Measurements from ENCODE around the gene TDRD7.

Gene TDRD7

DNA sequence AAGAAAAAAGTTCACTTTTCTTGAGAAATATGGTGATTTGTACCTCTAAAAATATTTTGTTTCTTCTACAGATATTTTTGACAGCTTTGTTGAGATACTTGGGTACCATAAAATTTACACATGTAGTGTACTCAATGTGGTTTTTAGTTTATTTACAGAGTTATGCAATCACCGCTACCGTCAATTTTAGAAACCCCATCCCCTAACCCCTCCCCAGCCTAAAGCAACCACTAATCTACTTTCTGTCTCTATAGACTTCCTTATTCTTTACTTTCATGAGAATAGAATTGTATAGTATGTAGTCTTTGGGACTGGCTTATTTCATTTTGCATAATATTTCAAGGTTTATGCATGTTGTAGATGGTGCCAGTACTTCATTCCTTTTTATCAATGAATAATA is 45.0 kb upstream of the TDRD7 start:
- no peak overlapping the region for H3K27ac ChIP-seq
- no peak for TF ChIP-seq ZFX (IDR thresholded peaks at IDR 0.05; ENCODE audit: borderline replicate concordance)
- TF ChIP-seq CTCF (IDR thresholded peaks at IDR 0.05): no peak

- TF ChIP-seq ZFX (IDR thresholded peaks at IDR 0.05; ENCODE audit: borderline replicate concordance) (no peak), CTCF (IDR thresholded peaks at IDR 0.05) (no peak)
- H3K27ac ChIP-seq: no peak overlapping the region
These were observed 44.2 kb upstream of the TDRD7 start for GRCh38 chr9:97367729-97368128.

DNA sequence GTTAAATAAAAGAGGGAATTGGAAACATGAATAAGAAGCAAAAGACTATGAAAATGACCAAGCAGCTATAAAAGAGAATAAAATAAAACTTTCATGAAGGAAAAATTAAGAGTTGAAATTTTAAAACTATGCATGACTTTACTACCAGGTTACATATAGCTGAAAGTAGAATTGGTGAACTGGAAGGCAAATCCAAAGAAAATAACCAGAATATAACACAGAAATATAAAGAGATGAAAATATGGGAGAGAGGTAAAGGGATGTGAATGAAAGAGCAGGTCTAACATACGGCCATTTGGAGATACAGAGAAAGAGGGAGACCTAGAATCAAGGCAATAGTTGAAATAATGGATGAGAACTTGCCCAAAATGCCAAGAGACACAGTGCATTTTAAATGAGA is 42.9 kb upstream of the TDRD7 start:
- no peak overlapping the region for H3K27ac ChIP-seq
- no peak for TF ChIP-seq ZFX (IDR thresholded peaks at IDR 0.05; ENCODE audit: borderline replicate concordance)
- no peak for TF ChIP-seq CTCF (IDR thresholded peaks at IDR 0.05)

DNA sequence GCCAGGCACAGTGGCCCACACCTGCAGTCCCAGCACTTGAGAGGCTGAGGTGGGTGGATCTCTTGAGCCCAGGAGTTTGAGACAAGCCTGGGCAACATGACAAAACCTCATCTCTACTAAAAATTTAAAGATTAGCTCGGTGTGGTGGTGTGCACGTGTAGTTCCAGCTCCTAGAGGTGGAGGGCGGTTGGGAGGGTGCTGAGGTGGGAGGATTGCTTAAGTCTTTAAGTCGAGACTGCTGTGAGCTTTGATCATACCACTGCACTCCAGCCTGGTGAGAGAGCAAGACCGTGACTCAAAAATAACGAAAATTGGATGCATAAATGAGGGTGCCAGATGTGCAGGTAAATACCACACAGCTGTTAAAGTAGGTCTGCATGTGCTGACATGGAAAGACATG is 39.3 kb upstream of the TDRD7 start:
- H3K27ac ChIP-seq: no peak overlapping the region

GRCh38 chr9:97373331-97373730 is 38.6 kb upstream of the TDRD7 start:
- no peak for TF ChIP-seq ZFX (IDR thresholded peaks at IDR 0.05; ENCODE audit: borderline replicate concordance)
- no peak for TF ChIP-seq CTCF (IDR thresholded peaks at IDR 0.05)

More for the DNA sequence above, 39.3 kb upstream of the TDRD7 start:
- TF ChIP-seq ZFX (IDR thresholded peaks at IDR 0.05; ENCODE audit: borderline replicate concordance) (no peak), CTCF (IDR thresholded peaks at IDR 0.05) (no peak)

DNA sequence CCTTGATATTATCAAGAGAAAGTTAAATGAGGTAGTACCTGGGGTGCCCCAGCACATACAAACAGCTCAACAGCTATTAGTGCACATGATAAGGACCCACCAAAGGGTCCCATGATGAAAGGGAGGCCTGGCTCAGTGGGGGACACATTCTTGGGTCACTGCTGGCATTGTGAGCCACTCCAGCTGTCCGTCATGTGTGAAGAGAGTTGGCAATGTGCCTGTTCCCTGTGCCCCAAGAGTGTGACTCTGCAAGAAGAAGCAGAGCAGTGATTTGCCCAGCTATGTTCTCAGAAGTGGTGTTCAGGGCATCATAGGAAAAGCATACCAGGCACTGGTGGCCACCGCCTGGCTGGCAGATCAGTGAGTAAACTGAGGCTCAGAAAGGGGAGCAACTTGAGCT is 37.1 kb upstream of the TDRD7 start:
- TF ChIP-seq ZFX (IDR thresholded peaks at IDR 0.05; ENCODE audit: borderline replicate concordance) (no peak), CTCF (IDR thresholded peaks at IDR 0.05) (no peak)

More at GRCh38 chr9:97373331-97373730, 38.6 kb upstream of the TDRD7 start:
- H3K27ac ChIP-seq: no peak overlapping the region

GRCh38 chr9:97376902-97377301 is 35.0 kb upstream of the TDRD7 start:
- TF ChIP-seq CTCF (IDR thresholded peaks at IDR 0.05): no peak
- TF ChIP-seq ZFX (IDR thresholded peaks at IDR 0.05; ENCODE audit: borderline replicate concordance): no peak
- no peak overlapping the region for H3K27ac ChIP-seq

More for the DNA sequence above, 37.1 kb upstream of the TDRD7 start:
- H3K27ac ChIP-seq: no peak overlapping the region

Measured in 22Rv1 (cell line).